HepG2 (cell line): ENCODE results near the gene ZMIZ2. TPM values are rescaled to one million over a fixed set of nuclear protein-coding genes. Genes with fewer than 3 reads are reported as not detected.

ENCODE experiments used
- AGO2 ChIP-seq: fragments of 200-400 bp; formaldehyde crosslinking; optimal IDR thresholded peaks from 2 replicates; pipeline ENCODE3; 2017; ENCODE audit warnings: mild to moderate bottlenecking, low read depth, low read length, moderate library complexity
- CBX1 ChIP-seq: IDR thresholded peaks from one replicate; pipeline ENCODE4 v1.6.1; 2016; ENCODE audit warnings: antibody characterized with exemption, low read depth
- HMGXB3 ChIP-seq: sonication (generic); formaldehyde crosslinking; IDR thresholded peaks from 2 replicates; pipeline ENCODE4 v1.4.0; 2020; ENCODE audit warnings: missing genetic modification reagents, borderline replicate concordance
- KLF6 ChIP-seq: IDR thresholded peaks from 2 replicates; pipeline ENCODE4 v1.8.0; 2016; ENCODE audit warnings: missing biosample characterization, missing genetic modification reagents
- PAF1 ChIP-seq: IDR thresholded peaks from 2 replicates; pipeline ENCODE4 v1.6.1; 2016; ENCODE audit warnings: missing genetic modification reagents, missing compliant biosample characterization
- RBFOX2 ChIP-seq: fragments of 200-400 bp; formaldehyde crosslinking; IDR thresholded peaks from 2 replicates; pipeline ENCODE4 v1.6.1; 2017; ENCODE audit warnings: low read depth, mild to moderate bottlenecking, low read length
- SKI ChIP-seq: fragments of 450-650 bp; IDR thresholded peaks from one replicate; pipeline ENCODE4 v1.6.1; 2018; ENCODE audit warnings: mild to moderate bottlenecking; ENCODE audit not compliant: partially characterized antibody
- U2AF2 ChIP-seq: fragments of 200-400 bp; formaldehyde crosslinking; IDR thresholded peaks from 2 replicates; pipeline ENCODE4 v1.6.1; 2017; ENCODE audit warnings: low read depth, mild to moderate bottlenecking, low read length
- ZNF792 ChIP-seq: IDR thresholded peaks from 2 replicates; pipeline ENCODE4 v1.6.1; 2016
- polyA plus RNA-seq, 8 experiments: library from polyadenylated mRNA; depleted of rRNA in 3 of 8; stranded (reverse) in 7 of 8; unstranded in 1 of 8; fragments of >200 nt; fragmentation: Illumina TruSeq in 4 of 8; extraction: Trizol in 4 of 8; gene quantifications; 2 replicates each; pipeline versions ENCODE4 v1.2.1 to v1.2.3, GENCODE V29; 2011 to 2016; ENCODE audit warnings: low read depth in 4 of 8, missing spikeins in 1 of 8, mixed read lengths in 1 of 8; ENCODE audit not compliant: insufficient read depth in 1 of 8
- total RNA-seq, 5 experiments: library from RNA; depleted of rRNA; stranded (reverse); fragments of >200 nt; fragmentation: Illumina TruSeq; extraction: Trizol; gene quantifications; 2 replicates each; pipeline ENCODE4 v1.2.3, GENCODE V29; 2016; ENCODE audit warnings: low read depth in 1 of 5
- TF ChIP-seq, protein P1 (sequence below), 2 experiments: fragments of 450-650 bp in 1 of 2; sonication (generic) in 1 of 2; formaldehyde crosslinking in 1 of 2; IDR thresholded peaks; 2 replicates each; pipeline versions ENCODE4 v1.6.1 to v1.8.0; 2016 to 2022; ENCODE audit warnings: antibody characterized with exemption in 1 of 2, mild to moderate bottlenecking in 1 of 2, missing genetic modification reagents in 1 of 2
- TF ChIP-seq, protein P2 (sequence below): sonication (generic); formaldehyde crosslinking; IDR thresholded peaks from 2 replicates; pipeline ENCODE4 v1.4.0; 2020; ENCODE audit warnings: mild to moderate bottlenecking, low read depth, missing genetic modification reagents
- TF ChIP-seq, protein P3 (sequence below): sonication (generic); formaldehyde crosslinking; IDR thresholded peaks from 2 replicates; pipeline ENCODE4 v1.5.0; 2020; ENCODE audit warnings: mild to moderate bottlenecking, missing genetic modification reagents, borderline replicate concordance

The ZMIZ2 gene
- total and polyA plus RNA-seq, 2 of the 13 experiments (the other 11 are each of a cell fraction or from before 2014, with no cell fraction given) = 4.9 to 7.9 TPM

DNA sequence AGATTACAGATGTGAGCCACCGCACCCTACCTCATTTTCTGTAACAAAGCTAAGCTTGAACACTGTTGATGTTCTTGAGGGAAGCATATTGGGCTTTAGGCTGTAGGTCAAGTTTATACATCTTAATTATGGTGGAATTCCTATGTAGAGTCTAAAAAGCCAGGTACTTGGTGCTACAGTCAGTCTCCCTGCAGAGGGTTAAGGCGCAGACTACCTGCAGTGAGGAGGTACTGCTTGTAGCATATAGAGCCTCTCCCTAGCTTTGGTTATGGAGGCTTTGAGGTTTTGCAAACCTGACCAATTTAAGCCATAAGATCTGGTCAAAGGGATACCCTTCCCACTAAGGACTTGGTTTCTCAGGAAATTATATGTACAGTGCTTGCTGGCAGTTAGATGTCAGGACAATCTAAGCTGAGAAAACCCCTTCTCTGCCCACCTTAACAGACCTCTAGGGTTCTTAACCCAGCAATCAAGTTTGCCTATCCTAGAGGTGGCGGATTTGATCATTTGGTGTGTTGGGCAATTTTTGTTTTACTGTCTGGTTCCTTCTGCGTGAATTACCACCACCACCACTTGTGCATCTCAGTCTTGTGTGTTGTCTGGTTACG is 53.9 kb downstream of the ZMIZ2 start (continued):
- TF ChIP-seq, protein P1, sequence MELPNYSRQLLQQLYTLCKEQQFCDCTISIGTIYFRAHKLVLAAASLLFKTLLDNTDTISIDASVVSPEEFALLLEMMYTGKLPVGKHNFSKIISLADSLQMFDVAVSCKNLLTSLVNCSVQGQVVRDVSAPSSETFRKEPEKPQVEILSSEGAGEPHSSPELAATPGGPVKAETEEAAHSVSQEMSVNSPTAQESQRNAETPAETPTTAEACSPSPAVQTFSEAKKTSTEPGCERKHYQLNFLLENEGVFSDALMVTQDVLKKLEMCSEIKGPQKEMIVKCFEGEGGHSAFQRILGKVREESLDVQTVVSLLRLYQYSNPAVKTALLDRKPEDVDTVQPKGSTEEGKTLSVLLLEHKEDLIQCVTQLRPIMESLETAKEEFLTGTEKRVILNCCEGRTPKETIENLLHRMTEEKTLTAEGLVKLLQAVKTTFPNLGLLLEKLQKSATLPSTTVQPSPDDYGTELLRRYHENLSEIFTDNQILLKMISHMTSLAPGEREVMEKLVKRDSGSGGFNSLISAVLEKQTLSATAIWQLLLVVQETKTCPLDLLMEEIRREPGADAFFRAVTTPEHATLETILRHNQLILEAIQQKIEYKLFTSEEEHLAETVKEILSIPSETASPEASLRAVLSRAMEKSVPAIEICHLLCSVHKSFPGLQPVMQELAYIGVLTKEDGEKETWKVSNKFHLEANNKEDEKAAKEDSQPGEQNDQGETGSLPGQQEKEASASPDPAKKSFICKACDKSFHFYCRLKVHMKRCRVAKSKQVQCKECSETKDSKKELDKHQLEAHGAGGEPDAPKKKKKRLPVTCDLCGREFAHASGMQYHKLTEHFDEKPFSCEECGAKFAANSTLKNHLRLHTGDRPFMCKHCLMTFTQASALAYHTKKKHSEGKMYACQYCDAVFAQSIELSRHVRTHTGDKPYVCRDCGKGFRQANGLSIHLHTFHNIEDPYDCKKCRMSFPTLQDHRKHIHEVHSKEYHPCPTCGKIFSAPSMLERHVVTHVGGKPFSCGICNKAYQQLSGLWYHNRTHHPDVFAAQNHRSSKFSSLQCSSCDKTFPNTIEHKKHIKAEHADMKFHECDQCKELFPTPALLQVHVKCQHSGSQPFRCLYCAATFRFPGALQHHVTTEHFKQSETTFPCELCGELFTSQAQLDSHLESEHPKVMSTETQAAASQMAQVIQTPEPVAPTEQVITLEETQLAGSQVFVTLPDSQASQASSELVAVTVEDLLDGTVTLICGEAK (IDR thresholded peaks at IDR 0.05) = no peak
- TF ChIP-seq, protein P1 (CRISPR knock-in tag; IDR thresholded peaks at IDR 0.05) = no peak
- TF ChIP-seq KLF6 (CRISPR knock-in tag) = no peak
- TF ChIP-seq ZNF792 (CRISPR knock-in tag) = no peak
- no peak for TF ChIP-seq CBX1
- TF ChIP-seq PAF1 (CRISPR knock-in tag) = peak; percentile 72
- TF ChIP-seq, protein P2, sequence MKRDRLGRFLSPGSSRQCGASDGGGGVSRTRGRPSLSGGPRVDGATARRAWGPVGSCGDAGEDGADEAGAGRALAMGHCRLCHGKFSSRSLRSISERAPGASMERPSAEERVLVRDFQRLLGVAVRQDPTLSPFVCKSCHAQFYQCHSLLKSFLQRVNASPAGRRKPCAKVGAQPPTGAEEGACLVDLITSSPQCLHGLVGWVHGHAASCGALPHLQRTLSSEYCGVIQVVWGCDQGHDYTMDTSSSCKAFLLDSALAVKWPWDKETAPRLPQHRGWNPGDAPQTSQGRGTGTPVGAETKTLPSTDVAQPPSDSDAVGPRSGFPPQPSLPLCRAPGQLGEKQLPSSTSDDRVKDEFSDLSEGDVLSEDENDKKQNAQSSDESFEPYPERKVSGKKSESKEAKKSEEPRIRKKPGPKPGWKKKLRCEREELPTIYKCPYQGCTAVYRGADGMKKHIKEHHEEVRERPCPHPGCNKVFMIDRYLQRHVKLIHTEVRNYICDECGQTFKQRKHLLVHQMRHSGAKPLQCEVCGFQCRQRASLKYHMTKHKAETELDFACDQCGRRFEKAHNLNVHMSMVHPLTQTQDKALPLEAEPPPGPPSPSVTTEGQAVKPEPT (CRISPR knock-in tag) = no peak
- no peak for TF ChIP-seq SKI
- TF ChIP-seq, protein P3, sequence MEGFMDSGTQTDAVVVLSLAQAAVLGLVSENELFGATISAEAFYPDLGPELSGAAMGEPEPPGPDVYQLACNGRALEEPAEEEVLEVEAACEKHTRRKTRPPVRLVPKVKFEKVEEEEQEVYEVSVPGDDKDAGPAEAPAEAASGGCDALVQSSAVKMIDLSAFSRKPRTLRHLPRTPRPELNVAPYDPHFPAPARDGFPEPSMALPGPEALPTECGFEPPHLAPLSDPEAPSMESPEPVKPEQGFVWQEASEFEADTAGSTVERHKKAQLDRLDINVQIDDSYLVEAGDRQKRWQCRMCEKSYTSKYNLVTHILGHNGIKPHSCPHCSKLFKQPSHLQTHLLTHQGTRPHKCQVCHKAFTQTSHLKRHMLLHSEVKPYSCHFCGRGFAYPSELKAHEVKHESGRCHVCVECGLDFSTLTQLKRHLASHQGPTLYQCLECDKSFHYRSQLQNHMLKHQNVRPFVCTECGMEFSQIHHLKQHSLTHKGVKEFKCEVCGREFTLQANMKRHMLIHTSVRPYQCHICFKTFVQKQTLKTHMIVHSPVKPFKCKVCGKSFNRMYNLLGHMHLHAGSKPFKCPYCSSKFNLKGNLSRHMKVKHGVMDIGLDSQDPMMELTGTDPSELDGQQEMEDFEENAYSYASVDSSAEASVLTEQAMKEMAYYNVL (CRISPR knock-in tag) = no peak
- TF ChIP-seq U2AF2 = no peak
- TF ChIP-seq HMGXB3 = no peak
- peak; percentile 81 for TF ChIP-seq RBFOX2
- TF ChIP-seq AGO2 = peak; percentile 79
